Measurements from ENCODE around the gene CUX1.

Gene CUX1

DNA sequence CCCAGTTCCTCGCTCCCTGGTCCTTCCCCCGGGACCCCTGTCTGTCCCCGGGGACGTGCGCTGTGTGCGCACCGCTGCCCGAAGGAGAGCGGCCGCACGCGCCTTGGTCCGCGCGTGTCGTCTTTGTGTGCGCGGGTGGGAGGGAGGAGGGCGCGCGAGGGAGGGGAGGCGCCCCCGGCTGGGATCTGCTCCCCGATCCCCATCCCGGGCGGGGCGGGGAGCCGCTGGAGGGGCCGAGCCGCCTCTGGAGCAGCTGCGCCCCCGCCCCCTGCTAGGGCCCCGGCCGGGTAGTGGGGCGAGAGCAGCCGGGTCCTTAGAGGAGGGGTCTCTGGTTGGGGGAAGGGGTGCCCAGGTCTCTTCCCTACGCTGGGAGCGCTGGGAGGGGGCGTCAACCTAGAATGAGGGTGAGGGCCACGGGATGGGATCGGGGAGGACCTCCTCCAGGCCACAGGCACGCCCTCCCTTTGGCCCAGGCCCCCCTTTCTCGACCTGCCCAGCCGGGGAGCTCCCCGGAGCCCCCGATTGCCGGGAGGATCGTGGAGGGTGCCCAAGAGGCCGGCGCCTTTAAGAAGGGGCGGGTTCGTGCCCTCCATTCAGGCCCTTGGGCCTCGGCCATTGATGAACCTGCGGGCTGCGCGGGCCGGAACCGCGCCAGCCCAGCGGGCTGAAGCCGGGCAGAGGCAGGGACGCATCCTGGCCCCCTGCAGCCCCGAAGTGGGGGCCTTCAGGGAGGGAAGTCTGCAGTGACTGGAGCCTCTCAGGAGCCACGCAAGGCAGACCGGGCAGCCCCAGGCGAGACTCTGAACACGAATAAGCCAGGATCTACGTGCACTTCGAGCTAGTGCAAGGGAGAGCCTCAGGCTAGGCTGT, 469.9 kb downstream of the CUX1 start (continued):
- TF ChIP-seq, protein P1, sequence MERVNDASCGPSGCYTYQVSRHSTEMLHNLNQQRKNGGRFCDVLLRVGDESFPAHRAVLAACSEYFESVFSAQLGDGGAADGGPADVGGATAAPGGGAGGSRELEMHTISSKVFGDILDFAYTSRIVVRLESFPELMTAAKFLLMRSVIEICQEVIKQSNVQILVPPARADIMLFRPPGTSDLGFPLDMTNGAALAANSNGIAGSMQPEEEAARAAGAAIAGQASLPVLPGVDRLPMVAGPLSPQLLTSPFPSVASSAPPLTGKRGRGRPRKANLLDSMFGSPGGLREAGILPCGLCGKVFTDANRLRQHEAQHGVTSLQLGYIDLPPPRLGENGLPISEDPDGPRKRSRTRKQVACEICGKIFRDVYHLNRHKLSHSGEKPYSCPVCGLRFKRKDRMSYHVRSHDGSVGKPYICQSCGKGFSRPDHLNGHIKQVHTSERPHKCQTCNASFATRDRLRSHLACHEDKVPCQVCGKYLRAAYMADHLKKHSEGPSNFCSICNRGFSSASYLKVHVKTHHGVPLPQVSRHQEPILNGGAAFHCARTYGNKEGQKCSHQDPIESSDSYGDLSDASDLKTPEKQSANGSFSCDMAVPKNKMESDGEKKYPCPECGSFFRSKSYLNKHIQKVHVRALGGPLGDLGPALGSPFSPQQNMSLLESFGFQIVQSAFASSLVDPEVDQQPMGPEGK (tag by site-specific recombination; IDR thresholded peaks at IDR 0.05) = peak; percentile 61
- TF ChIP-seq ZNF274 (IDR thresholded peaks at IDR 0.05; ENCODE audit: low read length) (no peak), ZNF274 (tag by site-specific recombination; IDR thresholded peaks at IDR 0.05; ENCODE audit: borderline replicate concordance) (no peak), ZNF335 (tag by site-specific recombination; conservative IDR thresholded peaks at IDR 0.05) (peak; percentile 99), ZNF530 (tag by site-specific recombination; IDR thresholded peaks at IDR 0.05; ENCODE audit: low read depth) (no peak), ZNF791 (tag by site-specific recombination; IDR thresholded peaks at IDR 0.05) (no peak), TCF7L2 (IDR thresholded peaks at IDR 0.05; ENCODE audit: borderline replicate concordance, low read depth, low read length) (no peak), YY1 (tag by site-specific recombination; IDR thresholded peaks at IDR 0.05) (peak; percentile 62), ZBTB1 (tag by site-specific recombination; IDR thresholded peaks at IDR 0.05) (no peak), KLF9 (tag by site-specific recombination; IDR thresholded peaks at IDR 0.05; ENCODE audit: low read depth) (peak; percentile 70; the same call in 1 of the 2 replicates), SP2 (tag by site-specific recombination; IDR thresholded peaks at IDR 0.05) (peak; percentile 51; the same call in 1 of the 2 replicates), BCL11A (tag by site-specific recombination; IDR thresholded peaks at IDR 0.05; ENCODE audit: low read depth) (no peak), ZNF558 (tag by site-specific recombination; IDR thresholded peaks at IDR 0.05) (no peak), ZIC2 (tag by site-specific recombination; IDR thresholded peaks at IDR 0.05) (peak; percentile 50; the same call in 1 of the 2 replicates), PRDM1 (tag by site-specific recombination; IDR thresholded peaks at IDR 0.05) (no peak), GLIS2 (tag by site-specific recombination; IDR thresholded peaks at IDR 0.05) (peak; percentile 64), ZNF16 (tag by site-specific recombination; IDR thresholded peaks at IDR 0.05; ENCODE audit: low read depth) (no peak), GLIS1 (tag by site-specific recombination; IDR thresholded peaks at IDR 0.05) (peak; percentile 80), ZBTB17 (tag by site-specific recombination; IDR thresholded peaks at IDR 0.05) (peak; percentile 66; the same call in 1 of the 2 replicates), ZBTB20 (tag by site-specific recombination; IDR thresholded peaks at IDR 0.05) (0 out of 2 replicates have a peak, but pooled peaks have one; percentile 13), ZNF341 (tag by site-specific recombination; IDR thresholded peaks at IDR 0.05; ENCODE audit: low read depth) (peak; percentile 41; the same call in 1 of the 2 replicates), ZNF248 (tag by site-specific recombination; IDR thresholded peaks at IDR 0.05) (no peak), ZNF600 (tag by site-specific recombination; IDR thresholded peaks at IDR 0.05) (peak; percentile 54), EGR2 (tag by site-specific recombination; IDR thresholded peaks at IDR 0.05; ENCODE audit: low read depth) (peak; percentile 4; the same call in 1 of the 2 replicates), SP3 (tag by site-specific recombination; IDR thresholded peaks at IDR 0.05) (peak; percentile 72), ZNF266 (tag by site-specific recombination; IDR thresholded peaks at IDR 0.05; ENCODE audit: low read depth) (no peak), ZNF433 (tag by site-specific recombination; IDR thresholded peaks at IDR 0.05; ENCODE audit: low read depth) (no peak), ZNF391 (tag by site-specific recombination; IDR thresholded peaks at IDR 0.05; ENCODE audit: borderline replicate concordance, low read depth) (no peak), ZNF239 (tag by site-specific recombination; IDR thresholded peaks at IDR 0.05) (no peak), ZNF146 (tag by site-specific recombination; IDR thresholded peaks at IDR 0.05) (no peak)
- TF ChIP-seq, protein P2, sequence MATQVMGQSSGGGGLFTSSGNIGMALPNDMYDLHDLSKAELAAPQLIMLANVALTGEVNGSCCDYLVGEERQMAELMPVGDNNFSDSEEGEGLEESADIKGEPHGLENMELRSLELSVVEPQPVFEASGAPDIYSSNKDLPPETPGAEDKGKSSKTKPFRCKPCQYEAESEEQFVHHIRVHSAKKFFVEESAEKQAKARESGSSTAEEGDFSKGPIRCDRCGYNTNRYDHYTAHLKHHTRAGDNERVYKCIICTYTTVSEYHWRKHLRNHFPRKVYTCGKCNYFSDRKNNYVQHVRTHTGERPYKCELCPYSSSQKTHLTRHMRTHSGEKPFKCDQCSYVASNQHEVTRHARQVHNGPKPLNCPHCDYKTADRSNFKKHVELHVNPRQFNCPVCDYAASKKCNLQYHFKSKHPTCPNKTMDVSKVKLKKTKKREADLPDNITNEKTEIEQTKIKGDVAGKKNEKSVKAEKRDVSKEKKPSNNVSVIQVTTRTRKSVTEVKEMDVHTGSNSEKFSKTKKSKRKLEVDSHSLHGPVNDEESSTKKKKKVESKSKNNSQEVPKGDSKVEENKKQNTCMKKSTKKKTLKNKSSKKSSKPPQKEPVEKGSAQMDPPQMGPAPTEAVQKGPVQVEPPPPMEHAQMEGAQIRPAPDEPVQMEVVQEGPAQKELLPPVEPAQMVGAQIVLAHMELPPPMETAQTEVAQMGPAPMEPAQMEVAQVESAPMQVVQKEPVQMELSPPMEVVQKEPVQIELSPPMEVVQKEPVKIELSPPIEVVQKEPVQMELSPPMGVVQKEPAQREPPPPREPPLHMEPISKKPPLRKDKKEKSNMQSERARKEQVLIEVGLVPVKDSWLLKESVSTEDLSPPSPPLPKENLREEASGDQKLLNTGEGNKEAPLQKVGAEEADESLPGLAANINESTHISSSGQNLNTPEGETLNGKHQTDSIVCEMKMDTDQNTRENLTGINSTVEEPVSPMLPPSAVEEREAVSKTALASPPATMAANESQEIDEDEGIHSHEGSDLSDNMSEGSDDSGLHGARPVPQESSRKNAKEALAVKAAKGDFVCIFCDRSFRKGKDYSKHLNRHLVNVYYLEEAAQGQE (tag by site-specific recombination; IDR thresholded peaks at IDR 0.05) = no peak
- TF ChIP-seq, protein P3, sequence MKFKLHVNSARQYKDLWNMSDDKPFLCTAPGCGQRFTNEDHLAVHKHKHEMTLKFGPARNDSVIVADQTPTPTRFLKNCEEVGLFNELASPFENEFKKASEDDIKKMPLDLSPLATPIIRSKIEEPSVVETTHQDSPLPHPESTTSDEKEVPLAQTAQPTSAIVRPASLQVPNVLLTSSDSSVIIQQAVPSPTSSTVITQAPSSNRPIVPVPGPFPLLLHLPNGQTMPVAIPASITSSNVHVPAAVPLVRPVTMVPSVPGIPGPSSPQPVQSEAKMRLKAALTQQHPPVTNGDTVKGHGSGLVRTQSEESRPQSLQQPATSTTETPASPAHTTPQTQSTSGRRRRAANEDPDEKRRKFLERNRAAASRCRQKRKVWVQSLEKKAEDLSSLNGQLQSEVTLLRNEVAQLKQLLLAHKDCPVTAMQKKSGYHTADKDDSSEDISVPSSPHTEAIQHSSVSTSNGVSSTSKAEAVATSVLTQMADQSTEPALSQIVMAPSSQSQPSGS (tag by site-specific recombination; IDR thresholded peaks at IDR 0.05; ENCODE audit: low read depth) = no peak
- TF ChIP-seq, protein P4, sequence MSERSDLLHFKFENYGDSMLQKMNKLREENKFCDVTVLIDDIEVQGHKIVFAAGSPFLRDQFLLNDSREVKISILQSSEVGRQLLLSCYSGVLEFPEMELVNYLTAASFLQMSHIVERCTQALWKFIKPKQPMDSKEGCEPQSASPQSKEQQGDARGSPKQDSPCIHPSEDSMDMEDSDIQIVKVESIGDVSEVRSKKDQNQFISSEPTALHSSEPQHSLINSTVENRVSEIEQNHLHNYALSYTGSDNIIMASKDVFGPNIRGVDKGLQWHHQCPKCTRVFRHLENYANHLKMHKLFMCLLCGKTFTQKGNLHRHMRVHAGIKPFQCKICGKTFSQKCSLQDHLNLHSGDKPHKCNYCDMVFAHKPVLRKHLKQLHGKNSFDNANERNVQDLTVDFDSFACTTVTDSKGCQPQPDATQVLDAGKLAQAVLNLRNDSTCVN (tag by site-specific recombination; optimal IDR thresholded peaks at IDR 0.05) = peak; percentile 84
